ENCODE measurements around the gene IFNA13. TPM values are rescaled to one million over a fixed set of nuclear protein-coding genes. Genes with fewer than 3 reads are reported as not detected.

The IFNA13 gene
- total RNA-seq, result not detected in 2 replicates

DNA sequence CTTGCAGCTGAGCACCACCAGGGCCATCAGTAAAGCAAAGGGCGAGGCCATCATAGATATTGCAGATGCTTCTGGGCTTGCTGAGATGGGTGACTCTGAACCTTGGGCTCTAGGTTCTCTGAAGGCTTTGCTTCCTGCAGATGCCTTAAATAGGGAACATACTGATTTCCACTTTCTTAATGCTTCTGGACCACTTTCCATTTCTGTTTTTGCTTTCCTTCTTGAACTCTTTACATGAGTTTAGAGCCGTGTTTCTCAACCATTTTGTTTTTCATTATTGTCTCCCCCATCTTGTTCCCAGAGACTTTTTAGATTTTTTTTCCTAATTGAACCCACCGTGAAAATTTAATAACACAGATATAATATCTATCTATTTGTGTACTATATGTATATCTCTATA, at the start of gene IFNA13:
Gene IFNA13 (minus strand): TSS at position 101 of the 400 bp plus-strand sequence. CDS start 47 bp downstream, at position 54.

DNA sequence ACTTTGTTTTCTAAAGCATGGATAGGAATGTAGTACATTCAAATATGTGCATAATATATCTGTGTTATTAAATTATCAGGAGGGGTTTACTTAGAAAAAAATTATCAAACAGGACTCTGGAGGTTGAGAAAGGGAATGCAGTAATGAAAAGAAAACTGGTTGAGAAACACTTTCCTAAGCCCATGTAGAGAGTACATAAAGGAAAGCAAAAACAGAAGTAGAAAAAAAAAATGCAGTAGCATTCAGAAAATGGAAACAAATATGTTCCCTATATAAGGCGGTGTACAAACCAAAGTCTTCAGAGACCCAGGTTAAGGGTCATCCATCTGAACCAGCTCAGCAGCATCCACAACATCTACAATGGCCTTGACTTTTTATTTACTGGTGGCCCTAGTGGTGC, 41.0 kb upstream of the IFNA13 start, which contains the start of gene IFNA8:
Gene IFNA8 (plus strand): TSS at position 301 of the 400 bp plus-strand sequence. CDS start 60 bp downstream, at position 361.

GRCh38 chr9:21385131-21385670, 17.3 kb upstream of the IFNA13 start, which contains the start of gene IFNA2:
Gene IFNA2 (minus strand): TSS chr9:21385398. CDS start chr9:21385329, 69 bp downstream.

DNA sequence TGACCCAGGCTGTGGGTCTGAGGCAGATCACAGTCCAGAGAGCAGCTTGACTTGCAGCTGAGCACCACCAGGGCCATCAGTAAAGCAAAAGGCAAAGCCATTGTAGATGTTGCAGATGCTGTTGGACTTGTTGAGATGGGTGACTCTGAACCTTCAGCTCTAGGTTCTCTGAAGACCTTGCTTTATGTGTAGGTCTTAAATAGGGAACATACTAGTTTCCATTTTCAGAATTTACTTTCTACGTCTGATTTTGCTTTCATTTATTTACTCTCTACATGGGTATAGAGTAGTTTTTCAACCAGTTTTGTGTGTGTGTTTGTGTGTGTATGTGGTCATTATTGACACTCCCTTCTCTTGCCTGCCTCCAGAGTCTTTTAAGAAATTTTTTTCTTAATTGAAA, 17.1 kb downstream of the IFNA13 start, which contains the start of gene IFNA6:
Gene IFNA6 (minus strand): TSS at position 101 of the 400 bp plus-strand sequence. CDS start 0 bp downstream, at position 101.

GRCh38 chr9:21334701-21335632, 32.9 kb downstream of the IFNA13 start, which contains the start of gene KLHL9:
Gene KLHL9 (minus strand): TSS chr9:21335404. CDS start chr9:21334859, 545 bp downstream.

Other genes with a start within 250 kb of the IFNA13 start
- not detected in 2 replicates for gene IFNW1, start 226.2 kb downstream of the IFNA13 start, total RNA-seq
- gene IFNA21, start 201.4 kb downstream of the IFNA13 start, total RNA-seq, result not detected in 2 replicates
- not detected in 2 replicates for gene IFNA4, start 180.5 kb downstream of the IFNA13 start, total RNA-seq
- gene IFNA7, start 165.9 kb downstream of the IFNA13 start, total RNA-seq, result not detected in 2 replicates
- not detected in 2 replicates for gene IFNA10, start 160.9 kb downstream of the IFNA13 start, total RNA-seq
- not detected in 2 replicates for gene IFNA16, start 150.7 kb downstream of the IFNA13 start, total RNA-seq
- gene IFNA17, start 139.8 kb downstream of the IFNA13 start, total RNA-seq, result not detected in 2 replicates
- gene IFNA14, start 128.1 kb downstream of the IFNA13 start, total RNA-seq, result not detected in 2 replicates
- not detected in 2 replicates for gene IFNA5, start 62.7 kb downstream of the IFNA13 start, total RNA-seq
- 46.5 and 57.7 TPM in 2 replicates for gene KLHL9, start 32.7 kb downstream of the IFNA13 start, total RNA-seq
- gene IFNA6, start 17.2 kb downstream of the IFNA13 start, total RNA-seq, result 0.22 TPM in 1 of 2 replicates, not detected in the other
- gene IFNA2, start 17.3 kb upstream of the IFNA13 start, total RNA-seq, result not detected in 2 replicates
- gene IFNA8, start 41.1 kb upstream of the IFNA13 start, total RNA-seq, result not detected in 2 replicates
- gene IFNA1, start 72.4 kb upstream of the IFNA13 start, total RNA-seq, result not detected in 2 replicates
- gene IFNE, start 114.3 kb upstream of the IFNA13 start, total RNA-seq, result 4.7 and 5.5 TPM in 2 replicates

All from thoracic aorta endothelial cell (primary cell).